CMK (cell line): ENCODE measurements around the gene MIS12.

ENCODE experiments used
- DNase-seq: peaks from one replicate; pipeline ENCODE4 v3.0.0-alpha.2; 2010; ENCODE audit warnings: low read depth

Gene MIS12

GRCh38 chr17:5500247-5500588 lies 13.9 kb downstream of the MIS12 start:
- DNase-seq: no peak

- DNase-seq: peak; percentile 11
These were observed 14.4 kb downstream of the MIS12 start for GRCh38 chr17:5500589-5501391.

- no peak for DNase-seq
These were observed 15.3 kb downstream of the MIS12 start for GRCh38 chr17:5501685-5502084.

GRCh38 chr17:5502552-5502951 lies 16.2 kb downstream of the MIS12 start:
- DNase-seq: no peak

GRCh38 chr17:5506307-5506706 lies 19.9 kb downstream of the MIS12 start:
- DNase-seq: no peak

- DNase-seq: no peak
These were observed 22.4 kb downstream of the MIS12 start for GRCh38 chr17:5508810-5509209.

- DNase-seq: no peak
These were observed 23.1 kb downstream of the MIS12 start for GRCh38 chr17:5509482-5509881.

GRCh38 chr17:5510771-5511170 lies 24.4 kb downstream of the MIS12 start:
- no peak for DNase-seq

- no peak for DNase-seq
These were observed 25.2 kb downstream of the MIS12 start for GRCh38 chr17:5511401-5512225.

- no peak for DNase-seq
These were observed 27.3 kb downstream of the MIS12 start for GRCh38 chr17:5513628-5514027.

- DNase-seq: no peak
These were observed 28.6 kb downstream of the MIS12 start for GRCh38 chr17:5514976-5515375.

GRCh38 chr17:5516060-5516792 lies 29.9 kb downstream of the MIS12 start:
- no peak for DNase-seq

GRCh38 chr17:5522476-5522875 lies 36.1 kb downstream of the MIS12 start:
- no peak for DNase-seq

GRCh38 chr17:5523249-5523648 lies 36.9 kb downstream of the MIS12 start:
- no peak for DNase-seq

- no peak for DNase-seq
These were observed 40.6 kb downstream of the MIS12 start for GRCh38 chr17:5526821-5527598.

- no peak for DNase-seq
These were observed 41.4 kb downstream of the MIS12 start for GRCh38 chr17:5527601-5528250.

- DNase-seq: no peak
These were observed 44.1 kb downstream of the MIS12 start for GRCh38 chr17:5530265-5531084.

- DNase-seq: no peak
These were observed 44.7 kb downstream of the MIS12 start for GRCh38 chr17:5531085-5531418.

- DNase-seq: no peak
These were observed 46.2 kb downstream of the MIS12 start for GRCh38 chr17:5532581-5532980.

- DNase-seq: no peak
These were observed 47.3 kb downstream of the MIS12 start for GRCh38 chr17:5533486-5534315.
